Esophagus (tissue), 2 donors: ENCODE results near the gene FBXW8. TPM values are rescaled to one million over a fixed set of nuclear protein-coding genes. Genes with fewer than 3 reads are reported as not detected.

Experiments
- H3K27ac ChIP-seq, 2 donors: one replicate each; pipeline ENCODE4 v1.5.1; 2013; ENCODE audit warnings: low read depth in 2 of 2, mild to moderate bottlenecking in 2 of 2, inconsistent platforms in 1 of 2, low read length in 1 of 2, moderate library complexity in 1 of 2
- H3K27me3 ChIP-seq, 2 donors: one replicate each; pipeline ENCODE4 v1.6.1; 2013; ENCODE audit warnings: low read length in 2 of 2, control low read depth in 1 of 2, mild to moderate bottlenecking in 1 of 2; ENCODE audit not compliant: insufficient read depth in 2 of 2, control insufficient read depth in 1 of 2
- H3K36me3 ChIP-seq, 2 donors: one replicate each; pipeline ENCODE4 v1.6.1; 2013; ENCODE audit warnings: low read length in 1 of 2; ENCODE audit not compliant: control insufficient read depth in 2 of 2, insufficient read depth in 2 of 2
- H3K4me1 ChIP-seq, 2 donors: one replicate each; pipeline ENCODE4 v1.6.1; 2013; ENCODE audit warnings: low read length in 1 of 2; ENCODE audit not compliant: control insufficient read depth in 2 of 2, insufficient read depth in 2 of 2
- H3K4me3 ChIP-seq, 2 donors: one replicate each; pipeline ENCODE4 v1.5.1; 2013; ENCODE audit warnings: low read length in 2 of 2, mild to moderate bottlenecking in 2 of 2, low read depth in 1 of 2, moderate library complexity in 1 of 2
- H3K9me3 ChIP-seq, 2 donors: one replicate each; pipeline ENCODE4 v1.6.1; 2013; ENCODE audit warnings: mild to moderate bottlenecking in 2 of 2, low read depth in 1 of 2, low read length in 1 of 2, moderate library complexity in 1 of 2; ENCODE audit not compliant: control insufficient read depth in 2 of 2, insufficient read depth in 1 of 2
- WGBS, 2 donors: extraction: QIAGEN DNeasy Blood & Tissue Kit; methylation state at CpG; one replicate each; pipeline ENCODE4 v1.1.7; 2013; 5-methylcytosine and 5-hydroxymethylcytosine counted together
- polyA plus RNA-seq, 2 donors: library from polyadenylated mRNA; stranded (reverse); fragments of 200-250 nt; gene quantifications; one replicate each; pipeline ENCODE4 v1.2.3, GENCODE V29; 2013
- donor health status: healthy with polysubstance abuse.
- donor health status: Bipolar disorder and iron deficiency.

Gene FBXW8
- polyA plus RNA-seq, 2 donors: 2.7 to 3.7 TPM

DNA sequence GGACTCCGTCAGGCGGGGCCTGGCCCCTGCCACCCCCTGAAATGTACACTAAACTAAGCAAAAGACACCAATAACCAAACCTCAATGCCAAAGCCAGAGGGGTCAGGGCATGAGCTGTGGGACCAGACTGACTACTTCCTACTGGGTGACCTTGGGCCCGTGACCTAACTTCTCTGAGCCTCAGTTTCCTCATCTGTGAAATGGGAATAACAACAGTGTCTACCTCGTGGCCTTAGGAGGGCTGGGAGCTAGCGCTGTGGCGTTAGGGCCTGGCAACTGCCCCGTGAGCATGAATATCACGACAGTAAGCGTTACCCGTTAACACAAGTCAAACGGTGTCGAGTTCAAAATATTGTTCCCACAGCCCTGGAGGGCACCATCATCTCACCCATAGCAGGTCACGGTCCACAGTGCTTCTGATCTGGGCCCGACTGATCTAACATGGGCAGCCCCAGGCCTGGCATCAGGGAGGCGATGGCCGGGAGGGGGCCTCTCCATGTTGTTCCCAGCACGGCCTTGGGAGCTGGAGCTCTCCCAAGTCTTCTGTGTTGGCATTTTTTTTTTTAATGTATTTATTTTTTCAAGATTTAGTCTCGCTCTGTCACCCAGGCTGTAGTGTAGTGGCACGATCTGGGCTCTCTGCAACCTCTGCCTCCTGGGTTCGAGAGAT is 136.2 kb downstream of the FBXW8 start:
- Histone ChIP-seq H3K27ac (no peak overlapping the region), H3K36me3 (no peaks in the 10 kb centered on the region), H3K9me3 (no peaks in the 10 kb centered on the region), H3K4me1 (no peaks in the 10 kb centered on the region), H3K4me3 (no peak overlapping the region), H3K27me3 (no peaks in the 10 kb centered on the region)
- 88 to 93% methylated on average over 20 of the region's 20 CpGs for WGBS, 2 donors

GRCh38 chr12:117047810-117048584 is 137.2 kb downstream of the FBXW8 start:
- H3K9me3 ChIP-seq: no peaks in the 10 kb centered on the region
- 48 to 50% methylated on average over 18 of the region's 18 CpGs for WGBS, 2 donors
- H3K4me3 ChIP-seq: no peak overlapping the region
- H3K27me3 ChIP-seq: no peaks in the 10 kb centered on the region
- no peaks in the 10 kb centered on the region for H3K36me3 ChIP-seq
- no peaks in the 10 kb centered on the region for H3K4me1 ChIP-seq
- H3K27ac ChIP-seq: peak overlapping the region in 1 of 2 donors; percentile 51

GRCh38 chr12:117048585-117048904 is 137.8 kb downstream of the FBXW8 start:
- Histone ChIP-seq H3K36me3 (no peaks in the 10 kb centered on the region), H3K4me3 (no peak overlapping the region), H3K4me1 (no peaks in the 10 kb centered on the region), H3K27me3 (no peaks in the 10 kb centered on the region), H3K9me3 (no peaks in the 10 kb centered on the region), H3K27ac (peak overlapping the region in 1 of 2 donors; percentile 51)
- 62 to 71% methylated on average over 9 of the region's 9 CpGs for WGBS, 2 donors

- no peaks in the 10 kb centered on the region for H3K27me3 ChIP-seq
- H3K27ac ChIP-seq: no peak overlapping the region
- no peaks in the 10 kb centered on the region for H3K36me3 ChIP-seq
- no peaks in the 10 kb centered on the region for H3K4me1 ChIP-seq
- no peaks in the 10 kb centered on the region for H3K9me3 ChIP-seq
- 85 to 86% methylated on average over 11 of the region's 11 CpGs for WGBS, 2 donors
- no peak overlapping the region for H3K4me3 ChIP-seq
These were observed 138.5 kb downstream of the FBXW8 start for GRCh38 chr12:117049295-117049694.

DNA sequence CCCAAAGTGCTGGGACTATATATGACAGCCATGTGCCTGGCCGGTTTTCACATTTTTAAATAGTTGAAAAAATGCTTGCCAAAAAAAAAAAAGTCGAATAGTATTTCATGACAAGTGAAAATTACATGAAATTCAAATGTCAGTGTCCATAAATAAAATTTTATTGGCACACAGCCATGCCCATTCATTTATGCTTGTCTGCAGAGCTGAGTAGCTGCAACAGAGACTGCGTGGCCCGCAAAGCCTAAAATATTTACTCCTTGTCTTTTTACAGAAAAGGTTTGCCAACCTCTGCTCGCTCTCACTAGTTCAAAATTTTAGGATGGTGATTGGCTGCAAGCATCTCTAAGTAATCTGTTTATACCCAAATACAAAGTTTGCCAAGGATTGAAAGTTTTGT is 139.3 kb downstream of the FBXW8 start:
- Histone ChIP-seq H3K36me3 (no peaks in the 10 kb centered on the region), H3K27ac (no peak overlapping the region), H3K4me3 (no peak overlapping the region), H3K9me3 (no peaks in the 10 kb centered on the region), H3K27me3 (no peaks in the 10 kb centered on the region), H3K4me1 (no peaks in the 10 kb centered on the region)
- 58 to 63% methylated on average over 5 of the region's 5 CpGs for WGBS, 2 donors

DNA sequence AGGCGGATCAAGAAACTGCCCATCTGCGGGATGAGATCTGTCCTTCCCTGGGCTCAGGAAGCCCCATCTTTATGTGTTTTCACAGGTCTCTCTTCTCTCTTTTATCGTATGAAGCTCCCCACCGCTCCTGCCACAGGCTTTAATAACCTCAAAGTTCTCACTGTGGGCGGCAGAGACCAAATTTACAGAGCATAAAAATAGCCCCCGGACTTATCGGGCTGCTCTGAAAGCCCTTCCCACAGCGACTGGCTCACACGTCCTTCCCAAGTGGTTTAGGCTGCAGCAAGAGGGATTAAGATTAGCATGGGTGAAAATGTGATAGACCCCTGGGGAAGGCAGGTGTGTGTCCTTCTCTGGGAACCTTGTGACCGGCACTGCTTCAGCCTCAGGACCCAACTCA is 140.6 kb downstream of the FBXW8 start:
- Histone ChIP-seq H3K9me3 (no peaks in the 10 kb centered on the region), H3K27me3 (no peaks in the 10 kb centered on the region), H3K27ac (no peak overlapping the region), H3K4me1 (no peaks in the 10 kb centered on the region), H3K36me3 (no peaks in the 10 kb centered on the region), H3K4me3 (no peak overlapping the region)
- whole genome bisulfite sequencing, 2 donors: 79 to 81% methylated on average over 10 of the region's 10 CpGs

GRCh38 chr12:117052386-117053049 is 141.8 kb downstream of the FBXW8 start:
- WGBS, 2 donors: 61 to 70% methylated on average over 8 of the region's 8 CpGs
- no peaks in the 10 kb centered on the region for H3K4me1 ChIP-seq
- no peaks in the 10 kb centered on the region for H3K36me3 ChIP-seq
- H3K9me3 ChIP-seq: no peaks in the 10 kb centered on the region
- no peak overlapping the region for H3K27ac ChIP-seq
- no peaks in the 10 kb centered on the region for H3K27me3 ChIP-seq
- H3K4me3 ChIP-seq: no peak overlapping the region

GRCh38 chr12:117053050-117053400 is 142.3 kb downstream of the FBXW8 start:
- no peak overlapping the region for H3K27ac ChIP-seq
- H3K9me3 ChIP-seq: no peaks in the 10 kb centered on the region
- WGBS, 2 donors: 77% methylated on average over 9 of the region's 9 CpGs
- H3K4me3 ChIP-seq: no peak overlapping the region
- no peaks in the 10 kb centered on the region for H3K4me1 ChIP-seq
- no peaks in the 10 kb centered on the region for H3K36me3 ChIP-seq
- H3K27me3 ChIP-seq: no peaks in the 10 kb centered on the region

- H3K27me3 ChIP-seq: no peaks in the 10 kb centered on the region
- H3K4me1 ChIP-seq: no peaks in the 10 kb centered on the region
- WGBS, 2 donors: 76% methylated on average over 18 of the region's 18 CpGs
- H3K27ac ChIP-seq: no peak overlapping the region
- H3K9me3 ChIP-seq: no peaks in the 10 kb centered on the region
- H3K36me3 ChIP-seq: no peaks in the 10 kb centered on the region
- H3K4me3 ChIP-seq: no peak overlapping the region
These were observed 142.9 kb downstream of the FBXW8 start for GRCh38 chr12:117053597-117054201.
